ENCODE data around the gene C17orf50.
A peak's percentile ranks its signal among the peaks of the same experiment; 100 is the strongest.

The C17orf50 gene

GRCh38 chr17:35760587-35760986 lies at the start of gene C17orf50:
Gene C17orf50 (plus strand): TSS chr17:35760887. CDS start chr17:35760942, 55 bp downstream.
- no peak for DNase-seq

- no peak for DNase-seq
Observed at GRCh38 chr17:35710950-35711349, 49.7 kb upstream of the C17orf50 start.

GRCh38 chr17:35713069-35713728 lies 47.5 kb upstream of the C17orf50 start:
- peak; percentile 23 for DNase-seq

GRCh38 chr17:35714988-35715387 lies 45.7 kb upstream of the C17orf50 start:
- DNase-seq: no peak

GRCh38 chr17:35715416-35715815 lies 45.3 kb upstream of the C17orf50 start:
- DNase-seq: no peak

GRCh38 chr17:35716173-35716572 lies 44.5 kb upstream of the C17orf50 start:
- DNase-seq: no peak

GRCh38 chr17:35716897-35717465 lies 43.7 kb upstream of the C17orf50 start:
- DNase-seq: no peak

GRCh38 chr17:35717475-35717874 lies 43.2 kb upstream of the C17orf50 start:
- DNase-seq: no peak

- no peak for DNase-seq
Observed at GRCh38 chr17:35723735-35724134, 37.0 kb upstream of the C17orf50 start.

- no peak for DNase-seq
Observed at GRCh38 chr17:35725058-35725457, 35.6 kb upstream of the C17orf50 start.

- DNase-seq: no peak
Observed at GRCh38 chr17:35725802-35726126, 34.9 kb upstream of the C17orf50 start.

- DNase-seq: peak; percentile 35
Observed at GRCh38 chr17:35726127-35726952, 34.3 kb upstream of the C17orf50 start.

GRCh38 chr17:35726953-35727460 lies 33.7 kb upstream of the C17orf50 start:
- no peak for DNase-seq

- no peak for DNase-seq
Observed at GRCh38 chr17:35727635-35728034, 33.1 kb upstream of the C17orf50 start.

- no peak for DNase-seq
Observed at GRCh38 chr17:35728551-35728950, 32.1 kb upstream of the C17orf50 start.

GRCh38 chr17:35729405-35729833 lies 31.3 kb upstream of the C17orf50 start:
- DNase-seq: no peak

GRCh38 chr17:35730400-35731005 lies 30.2 kb upstream of the C17orf50 start:
- DNase-seq: no peak

- peak; percentile 65 for DNase-seq
Observed at GRCh38 chr17:35731239-35731916, 29.3 kb upstream of the C17orf50 start, which contains the start of gene RASL10B. Gene RASL10B (plus strand): TSS chr17:35731639. CDS start chr17:35735185, 3,546 bp downstream.

- DNase-seq: no peak
Observed at GRCh38 chr17:35731917-35732805, 28.5 kb upstream of the C17orf50 start.

GRCh38 chr17:35732806-35733136 lies 27.9 kb upstream of the C17orf50 start:
- no peak for DNase-seq

- no peak for DNase-seq
Observed at GRCh38 chr17:35733366-35733765, 27.3 kb upstream of the C17orf50 start.

- DNase-seq: no peak
Observed at GRCh38 chr17:35734396-35734795, 26.3 kb upstream of the C17orf50 start.

Data from hematopoietic multipotent progenitor cell treated with erythropoietin and hydrocortisone succinate and interleukin-3 and kit ligand, for 6 days (in vitro differentiated cells).